GM12873 (cell line): Measurements from ENCODE around the gene CCNB1IP1.

Source experiments
- CTCF ChIP-seq: IDR thresholded peaks from 2 replicates; pipeline ENCODE4 v1.5.1; 2012; ENCODE audit warnings: low read depth, mild to moderate bottlenecking, moderate library complexity, low read length, control low read depth; ENCODE audit not compliant: insufficient read depth; ENCODE audit errors: missing control alignments

The CCNB1IP1 gene

GRCh38 chr14:20332431-20332787, 670 bp downstream of the CCNB1IP1 start:
- no peak for TF ChIP-seq CTCF

GRCh38 chr14:20331053-20331613, 1.9 kb downstream of the CCNB1IP1 start:
- no peak for TF ChIP-seq CTCF

GRCh38 chr14:20329355-20329754, 3.7 kb downstream of the CCNB1IP1 start:
- TF ChIP-seq CTCF: no peak

DNA sequence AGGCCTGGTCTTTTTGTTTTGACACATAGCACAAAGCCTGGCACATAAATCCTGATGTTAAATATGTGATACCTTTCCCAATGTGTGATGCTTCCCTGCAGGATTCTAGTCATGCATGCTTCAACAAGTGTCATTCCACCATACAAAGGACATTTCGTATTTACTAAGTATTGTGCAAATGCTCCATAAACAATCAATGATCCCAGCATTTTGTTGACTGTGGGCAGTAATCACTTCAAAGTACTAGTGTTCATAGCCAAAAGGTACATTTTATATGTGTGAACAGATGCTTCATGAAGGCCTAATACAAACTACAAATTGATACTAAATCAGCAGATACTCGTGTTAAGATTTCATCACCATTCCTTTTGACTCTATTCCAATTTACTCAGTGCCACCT, 4.4 kb downstream of the CCNB1IP1 start:
- TF ChIP-seq CTCF: no peak

DNA sequence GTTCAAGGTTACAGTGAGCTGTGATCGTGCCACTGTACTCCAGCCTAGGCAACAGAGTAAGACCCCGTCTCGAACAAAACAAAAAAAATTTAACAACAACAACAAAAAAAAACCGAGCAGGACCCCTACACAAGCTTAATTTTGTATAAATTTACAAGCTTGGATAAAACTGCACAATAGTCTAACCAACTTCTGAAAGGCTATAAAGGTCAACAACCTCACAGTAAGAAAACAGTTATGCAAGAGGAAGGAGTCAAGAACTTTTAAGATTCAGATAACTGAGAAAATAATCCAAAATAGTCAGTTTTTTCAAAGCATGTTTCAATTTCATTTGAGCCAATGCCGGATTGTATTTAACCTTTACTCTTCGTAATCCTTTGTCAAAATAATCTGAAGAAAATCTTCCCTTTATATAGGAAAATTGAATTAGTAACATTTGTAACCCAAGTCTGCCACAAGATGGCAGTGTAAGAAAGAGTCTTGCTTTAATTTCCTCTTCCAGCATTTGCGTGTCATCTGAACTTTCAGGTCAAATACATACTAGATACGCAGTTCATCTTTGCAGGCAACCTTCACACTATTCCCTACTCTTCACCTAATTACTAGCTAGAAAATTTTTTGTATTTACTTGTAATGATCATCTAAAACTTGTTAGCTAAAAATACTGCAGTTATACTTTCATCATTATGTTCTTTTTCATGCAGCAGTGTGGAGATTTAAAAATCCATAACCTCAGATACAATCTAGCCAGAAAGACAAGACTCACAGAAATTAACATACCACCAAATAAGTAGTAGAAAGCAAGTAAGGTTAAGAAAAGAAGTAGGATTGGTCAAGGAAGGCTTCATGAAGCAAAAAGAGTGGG, 5.8 kb downstream of the CCNB1IP1 start:
- TF ChIP-seq CTCF: peak; percentile 58

DNA sequence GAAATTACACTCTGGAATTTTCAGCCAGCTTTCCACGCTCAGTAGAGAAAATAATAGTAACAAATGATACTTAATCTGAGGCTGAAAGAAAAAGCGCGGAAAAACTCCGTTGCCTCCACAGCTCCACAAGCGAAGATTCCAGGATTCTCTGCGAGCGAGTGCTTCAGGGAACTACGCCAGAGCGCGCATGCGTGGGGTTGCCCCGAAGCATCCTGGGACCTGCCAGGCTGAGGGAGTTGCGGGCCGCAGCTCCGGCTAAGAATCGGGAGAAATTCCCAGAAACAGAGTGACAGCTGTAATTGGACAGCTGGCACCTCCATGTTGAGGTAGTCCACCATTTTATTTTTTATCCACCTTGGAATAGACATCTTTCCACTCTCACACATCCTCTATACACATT, 15.4 kb downstream of the CCNB1IP1 start:
- no peak for TF ChIP-seq CTCF

GRCh38 chr14:20314026-20314425, 19.1 kb downstream of the CCNB1IP1 start:
- TF ChIP-seq CTCF: no peak
